NCI-H2107 (cell line): ENCODE results near the gene APOL6.
"Not testable (repeated sequence)": the region's sequence is repeated elsewhere in the genome, so short reads cannot be mapped to it uniquely, and the experiment has no call there.

Experiments used
- DNase-seq: peaks from one replicate; lab custom pipeline; 2025; lab: John Stamatoyannopoulos, UW

The APOL6 gene

GRCh38 chr22:35638410-35638809 is 9.8 kb upstream of the APOL6 start:
- no peak for DNase-seq

- no peak for DNase-seq
These were observed 6.6 kb upstream of the APOL6 start for GRCh38 chr22:35641494-35642120.

- no peak for DNase-seq
These were observed 5.9 kb upstream of the APOL6 start for GRCh38 chr22:35642305-35642741.

- DNase-seq = no peak
These were observed 4.3 kb upstream of the APOL6 start for GRCh38 chr22:35643991-35644390.

- DNase-seq = no peak
These were observed 2.6 kb upstream of the APOL6 start for GRCh38 chr22:35645646-35646045.

- no peak for DNase-seq
These were observed 844 bp downstream of the APOL6 start for GRCh38 chr22:35649026-35649553.

- DNase-seq = no peak
These were observed 1.5 kb downstream of the APOL6 start for GRCh38 chr22:35649636-35650250.

- DNase-seq = no peak
These were observed 2.8 kb downstream of the APOL6 start for GRCh38 chr22:35651085-35651484.

- DNase-seq = no peak
These were observed 5.6 kb downstream of the APOL6 start for GRCh38 chr22:35653824-35654223.

GRCh38 chr22:35656284-35656752 is 8.1 kb downstream of the APOL6 start:
- DNase-seq = no peak

GRCh38 chr22:35657571-35658312 is 9.5 kb downstream of the APOL6 start:
- no peak for DNase-seq

- no peak for DNase-seq
These were observed 12.3 kb downstream of the APOL6 start for GRCh38 chr22:35660291-35661127.

- DNase-seq = no peak
These were observed 13.2 kb downstream of the APOL6 start for GRCh38 chr22:35661464-35661863.

- DNase-seq = no peak
These were observed 14.7 kb downstream of the APOL6 start for GRCh38 chr22:35662914-35663313.

GRCh38 chr22:35663371-35663770 is 15.1 kb downstream of the APOL6 start:
- no peak for DNase-seq

GRCh38 chr22:35664955-35665587 is 16.8 kb downstream of the APOL6 start:
- no peak for DNase-seq

GRCh38 chr22:35666699-35667098 is 18.5 kb downstream of the APOL6 start:
- not testable (repeated sequence) for DNase-seq

GRCh38 chr22:35674335-35674734 is 26.1 kb downstream of the APOL6 start:
- DNase-seq = no peak

GRCh38 chr22:35676065-35676464 is 27.8 kb downstream of the APOL6 start:
- DNase-seq = not testable (repeated sequence)

- DNase-seq = no peak
These were observed 29.4 kb downstream of the APOL6 start for GRCh38 chr22:35677460-35678187.

- no peak for DNase-seq
These were observed 30.6 kb downstream of the APOL6 start for GRCh38 chr22:35678836-35679235.
